Measurements from ENCODE around the gene NOL12.

NOL12 gene

GRCh38 chr22:37740455-37741311, 54.5 kb downstream of the NOL12 start:
- H3K4me3 ChIP-seq (ENCODE audit: low read length): no peak overlapping the region

GRCh38 chr22:37741312-37741795, 55.2 kb downstream of the NOL12 start:
- no peak for TF ChIP-seq CTCF (conservative IDR thresholded peaks at IDR 0.05; ENCODE audit: low read depth, low read length)
- no peak for DNase-seq (ENCODE audit: low read depth)
- H3K4me3 ChIP-seq (ENCODE audit: low read length): no peak overlapping the region

More at GRCh38 chr22:37740455-37741311, 54.5 kb downstream of the NOL12 start:
- DNase-seq (ENCODE audit: low read depth): no peak
- TF ChIP-seq CTCF (conservative IDR thresholded peaks at IDR 0.05; ENCODE audit: low read depth, low read length): no peak

GRCh38 chr22:37742376-37743171, 56.4 kb downstream of the NOL12 start:
- TF ChIP-seq CTCF (conservative IDR thresholded peaks at IDR 0.05; ENCODE audit: low read depth, low read length): no peak
- no peak overlapping the region for H3K4me3 ChIP-seq (ENCODE audit: low read length)

More at GRCh38 chr22:37742376-37743171, 56.4 kb downstream of the NOL12 start:
- no peak for DNase-seq (ENCODE audit: low read depth)

Data from retinal pigment epithelial cell (primary cell).